GM12873 (cell line): Measurements from ENCODE around the gene ALDH1A1.

Source experiments
- TF ChIP-seq, protein P1 (sequence below): IDR thresholded peaks from 2 replicates; pipeline ENCODE4 v1.5.1; 2012; ENCODE audit warnings: low read depth, mild to moderate bottlenecking, moderate library complexity, low read length, control low read depth; ENCODE audit not compliant: insufficient read depth; ENCODE audit errors: missing control alignments

The ALDH1A1 gene

DNA sequence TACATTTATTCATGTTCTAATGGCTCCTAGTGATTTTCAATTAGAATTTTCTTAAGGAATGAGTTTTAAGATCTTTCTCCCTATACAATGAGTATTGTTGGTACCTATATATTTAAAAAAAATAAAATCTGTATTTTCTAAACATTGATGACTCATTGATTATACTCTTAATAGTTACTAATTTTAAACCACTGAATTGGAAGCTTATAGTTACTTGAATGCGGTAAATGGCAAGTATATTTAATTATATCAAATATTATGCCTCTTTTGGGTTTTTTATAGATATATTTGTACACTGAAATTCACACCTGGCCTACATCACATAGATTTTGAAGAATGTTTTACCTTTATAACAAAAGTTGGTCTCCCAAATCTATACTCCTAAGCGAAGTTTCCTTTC lies 38.9 kb upstream of the ALDH1A1 start:
- TF ChIP-seq, protein P1, sequence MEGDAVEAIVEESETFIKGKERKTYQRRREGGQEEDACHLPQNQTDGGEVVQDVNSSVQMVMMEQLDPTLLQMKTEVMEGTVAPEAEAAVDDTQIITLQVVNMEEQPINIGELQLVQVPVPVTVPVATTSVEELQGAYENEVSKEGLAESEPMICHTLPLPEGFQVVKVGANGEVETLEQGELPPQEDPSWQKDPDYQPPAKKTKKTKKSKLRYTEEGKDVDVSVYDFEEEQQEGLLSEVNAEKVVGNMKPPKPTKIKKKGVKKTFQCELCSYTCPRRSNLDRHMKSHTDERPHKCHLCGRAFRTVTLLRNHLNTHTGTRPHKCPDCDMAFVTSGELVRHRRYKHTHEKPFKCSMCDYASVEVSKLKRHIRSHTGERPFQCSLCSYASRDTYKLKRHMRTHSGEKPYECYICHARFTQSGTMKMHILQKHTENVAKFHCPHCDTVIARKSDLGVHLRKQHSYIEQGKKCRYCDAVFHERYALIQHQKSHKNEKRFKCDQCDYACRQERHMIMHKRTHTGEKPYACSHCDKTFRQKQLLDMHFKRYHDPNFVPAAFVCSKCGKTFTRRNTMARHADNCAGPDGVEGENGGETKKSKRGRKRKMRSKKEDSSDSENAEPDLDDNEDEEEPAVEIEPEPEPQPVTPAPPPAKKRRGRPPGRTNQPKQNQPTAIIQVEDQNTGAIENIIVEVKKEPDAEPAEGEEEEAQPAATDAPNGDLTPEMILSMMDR = no peak

DNA sequence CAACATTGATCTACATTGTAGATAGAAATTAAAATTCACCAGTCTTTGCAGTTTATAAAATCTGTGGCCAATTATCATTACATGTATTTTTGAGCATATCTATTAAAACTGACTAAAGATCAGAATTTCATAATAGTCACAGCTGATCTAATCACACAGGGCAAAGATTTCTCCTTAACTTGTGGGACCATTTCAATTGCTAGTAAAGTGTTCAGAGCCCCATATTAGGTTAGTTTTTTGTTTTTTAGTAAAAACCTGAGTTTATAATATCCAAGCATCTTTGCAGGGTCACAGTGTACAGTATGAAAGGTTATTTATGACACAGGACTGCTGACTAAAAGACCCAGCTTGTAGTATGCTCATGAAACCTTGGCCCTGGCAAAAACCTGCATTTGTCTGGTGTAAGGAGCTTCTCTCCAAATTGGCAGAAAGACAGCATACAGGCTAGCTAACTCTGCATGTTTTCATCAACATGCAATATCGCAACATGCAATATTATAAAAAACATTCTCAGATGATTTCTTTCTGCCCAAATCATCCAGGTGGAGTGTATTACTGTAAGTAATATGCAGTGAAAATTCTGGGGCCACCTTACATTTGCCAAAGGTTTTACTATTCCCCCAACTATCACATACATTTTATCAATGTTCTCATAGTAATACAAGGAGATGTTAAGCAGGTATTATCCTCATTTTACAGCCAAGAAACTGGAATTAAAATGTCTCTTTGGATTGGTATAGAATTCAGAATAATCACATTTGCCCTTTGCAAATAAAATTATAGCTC lies 37.7 kb upstream of the ALDH1A1 start:
- TF ChIP-seq, protein P1 = no peak

DNA sequence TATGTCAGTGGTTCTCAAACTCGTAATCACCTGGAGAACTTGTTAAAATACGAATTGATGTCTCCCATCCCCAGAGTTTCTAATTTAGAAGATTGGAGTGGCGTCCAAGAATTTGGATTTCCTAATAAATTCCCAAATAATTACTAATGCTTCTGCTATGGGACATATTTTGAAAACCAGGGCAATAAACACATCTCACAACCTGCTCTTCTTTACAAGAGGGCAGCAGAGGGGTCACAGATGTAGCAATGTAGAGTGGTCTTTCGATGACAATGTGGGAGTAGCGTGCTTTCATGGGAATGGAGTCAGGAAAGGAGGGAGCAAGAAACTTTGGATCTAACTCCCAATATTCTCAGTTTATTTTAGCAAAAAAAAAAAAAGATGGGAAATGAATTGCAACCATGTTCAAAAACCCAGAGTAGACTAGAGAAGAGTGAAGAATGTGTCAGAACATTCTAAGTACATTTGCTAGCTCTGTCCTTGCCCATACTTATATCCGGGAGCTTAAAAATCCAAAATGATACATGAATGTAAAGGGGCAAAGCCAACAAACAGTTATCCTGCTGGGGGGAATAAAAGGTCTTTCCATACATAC lies 33.8 kb upstream of the ALDH1A1 start:
- TF ChIP-seq, protein P1 = no peak

DNA sequence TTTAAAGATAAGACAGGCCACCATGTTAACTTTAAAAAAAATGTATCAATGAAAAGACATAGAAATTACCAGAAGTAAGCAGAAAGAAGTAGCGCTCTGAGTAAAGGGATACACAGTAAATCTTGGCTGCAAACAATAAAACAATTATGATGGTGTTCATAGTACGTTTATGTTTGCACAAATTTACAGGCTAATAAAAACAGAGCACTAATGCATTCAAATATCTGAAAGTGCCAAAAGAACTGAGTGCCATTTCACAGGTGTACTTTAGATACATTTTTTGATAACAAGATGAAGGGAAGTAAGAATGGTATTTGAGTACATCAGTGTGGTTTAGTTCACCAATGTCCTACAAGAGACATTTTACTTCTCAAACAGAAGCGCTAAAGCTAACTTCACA lies 32.9 kb upstream of the ALDH1A1 start:
- TF ChIP-seq, protein P1 = no peak

DNA sequence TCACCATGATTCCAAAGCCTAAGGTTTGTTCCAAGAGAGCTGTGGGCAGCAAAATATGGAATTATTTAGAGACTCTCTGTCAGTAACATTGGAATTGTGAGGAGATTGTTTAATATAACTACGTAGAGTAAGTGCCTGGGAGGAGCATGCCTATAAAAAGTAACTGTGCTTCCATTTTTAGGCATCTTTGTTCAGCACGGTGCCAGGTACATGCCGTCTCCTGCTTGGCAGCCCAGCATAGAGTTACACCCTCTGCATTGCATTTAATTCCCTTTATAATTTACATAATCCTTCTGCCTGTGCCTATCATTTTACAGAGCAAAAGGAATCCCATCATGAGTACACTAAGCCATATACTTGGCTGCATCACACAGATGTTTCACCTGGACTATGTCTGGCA lies 32.1 kb upstream of the ALDH1A1 start:
- TF ChIP-seq, protein P1 = no peak

DNA sequence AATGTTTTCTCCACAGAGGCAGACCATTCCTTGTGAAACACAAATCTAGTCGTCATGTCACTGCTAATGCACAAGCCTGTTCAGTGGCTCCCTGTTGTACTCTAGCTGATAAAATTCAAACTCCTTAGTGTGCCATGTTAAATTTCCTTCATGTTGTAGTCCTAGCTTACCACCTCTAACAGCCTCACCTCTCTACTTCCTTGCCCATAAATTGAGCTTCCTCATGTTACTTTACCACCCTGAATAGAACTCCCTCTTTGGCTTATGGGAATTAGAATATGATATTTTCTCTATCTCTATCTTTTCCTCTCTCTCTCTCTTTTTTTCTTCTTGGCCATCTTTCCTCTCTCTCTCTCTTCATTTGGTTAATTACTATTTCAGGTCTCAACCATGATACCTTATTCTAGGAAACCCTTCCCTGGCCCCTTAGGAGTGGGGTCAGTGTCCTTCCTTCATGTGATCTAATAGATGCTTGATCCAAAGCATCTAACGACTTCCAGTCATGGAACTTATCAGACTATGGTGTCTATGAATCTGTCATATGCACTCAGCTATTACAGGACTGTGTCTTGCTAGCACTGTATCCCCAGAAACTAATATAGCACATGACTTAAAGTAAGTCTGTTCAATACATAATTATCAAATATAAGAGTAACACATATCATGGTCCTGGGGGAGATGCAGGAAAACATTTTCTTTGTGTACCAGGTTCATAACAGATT lies 31.5 kb upstream of the ALDH1A1 start:
- TF ChIP-seq, protein P1 = no peak
